Stimulated activated CD8-positive, alpha-beta memory T cell treated with anti-CD3 and anti-CD28 coated beads, Interleukin-4, amount 100 ng/mL, for 1 hour (primary cell): ENCODE results near the gene AP3M1.

Experiments
- DNase-seq, 2 donors: peaks; one replicate each; pipeline ENCODE4 v3.0.0-alpha.2; 2020; ENCODE audit warnings: low read depth in 2 of 2, low spot score in 1 of 2

Gene AP3M1

DNA sequence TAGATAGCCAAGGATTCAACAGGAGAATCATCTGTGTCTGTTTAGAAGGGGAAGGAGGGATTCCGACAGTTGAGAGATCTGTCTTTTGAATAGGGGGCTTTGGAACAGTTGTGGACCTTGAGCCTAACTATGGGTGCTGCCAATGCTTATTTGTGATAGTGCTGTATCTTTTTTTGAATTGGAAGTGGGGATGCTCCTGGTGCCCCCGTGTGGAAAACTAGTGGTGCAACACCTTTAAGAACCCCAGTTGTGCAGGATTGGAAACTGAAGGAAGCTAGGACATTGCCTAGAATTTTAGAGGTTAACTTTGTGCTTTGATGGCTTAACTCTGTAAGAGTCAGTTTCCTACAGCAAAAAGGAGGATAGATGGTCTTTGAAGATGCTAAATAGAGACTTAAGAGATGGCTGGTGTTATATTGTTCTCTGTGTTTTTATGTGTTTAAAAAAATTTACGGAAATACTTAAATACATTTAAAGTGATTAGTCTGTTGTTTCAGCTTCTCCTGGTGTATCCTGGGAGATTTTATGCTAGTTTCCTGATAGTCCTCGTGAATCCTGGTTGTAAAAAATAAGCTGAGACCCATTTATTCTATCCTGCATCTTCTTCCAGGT lies 69.3 kb downstream of the AP3M1 start:
- DNase-seq, result peak in 1 of 2 donors; percentile 13

DNA sequence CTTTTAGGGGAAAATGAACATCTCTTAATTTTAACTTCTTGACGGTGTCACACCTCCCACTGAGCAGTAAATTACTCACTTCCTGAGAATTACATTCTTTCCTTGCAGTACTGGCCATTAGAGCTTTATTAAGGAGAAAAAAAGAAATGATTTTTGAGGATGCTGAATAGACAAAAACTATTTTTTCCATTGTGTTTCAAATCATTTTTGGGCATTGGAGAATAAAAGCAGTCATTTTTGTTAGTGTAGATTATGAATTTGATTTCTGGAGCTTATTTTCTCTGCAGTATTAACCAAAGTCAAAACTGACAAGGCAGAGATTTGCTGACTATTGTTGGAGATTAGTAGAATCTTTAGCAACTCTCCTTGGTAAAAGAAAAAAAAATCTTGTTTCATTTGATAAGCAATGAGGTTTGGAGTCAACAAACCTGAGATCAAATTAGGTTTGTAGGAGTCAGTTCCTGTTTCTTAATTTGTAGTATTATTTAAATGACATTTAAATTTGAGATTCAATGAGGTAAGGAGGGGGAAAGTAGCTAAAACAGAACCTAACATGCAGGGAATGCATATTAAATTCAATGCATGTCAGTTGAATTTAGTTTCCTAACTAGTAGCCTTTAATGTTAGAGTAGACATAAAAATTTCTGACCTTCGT lies 70.6 kb downstream of the AP3M1 start:
- DNase-seq, result no peak

DNA sequence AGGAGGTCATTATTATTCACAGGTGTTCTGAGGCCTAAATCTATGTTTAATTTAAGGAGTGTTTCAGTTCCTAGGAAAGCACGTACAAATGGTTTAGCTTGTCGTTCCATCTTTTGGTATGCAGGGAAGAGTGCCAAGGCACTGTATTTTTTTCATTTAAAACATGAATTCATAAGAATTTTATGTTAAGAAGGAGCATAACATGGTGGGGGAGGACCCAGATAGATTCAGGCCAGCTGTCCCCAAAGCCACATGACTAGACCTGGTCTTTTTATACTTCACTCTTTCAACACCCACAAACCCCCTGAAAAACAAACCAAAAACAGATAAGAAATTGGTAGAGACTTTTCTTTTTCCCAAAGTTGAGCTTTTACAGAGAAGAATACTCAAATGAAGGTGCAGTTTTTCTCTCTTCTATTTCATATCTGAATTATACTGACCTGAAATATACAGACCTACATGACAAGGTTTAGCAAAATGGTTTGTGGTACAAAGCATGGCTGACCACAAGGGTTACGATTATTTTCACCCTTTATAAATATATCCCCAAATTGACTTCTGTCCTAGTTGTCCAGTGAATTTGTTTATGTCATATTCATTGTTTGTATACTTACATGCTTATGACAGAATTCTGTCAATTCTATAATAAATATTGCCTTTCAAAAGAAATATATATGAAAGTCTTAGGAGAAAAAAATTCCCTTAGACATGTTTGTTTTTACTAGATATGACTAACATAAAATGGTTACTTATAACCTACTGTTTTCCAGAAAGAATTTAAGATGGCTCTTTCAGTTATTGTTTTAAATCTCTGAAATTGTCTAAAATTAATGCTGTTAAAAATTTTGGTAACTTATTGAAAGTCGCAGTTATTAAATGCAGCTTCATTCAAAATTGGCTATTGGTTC lies 71.3 kb downstream of the AP3M1 start:
- DNase-seq, result no peak

DNA sequence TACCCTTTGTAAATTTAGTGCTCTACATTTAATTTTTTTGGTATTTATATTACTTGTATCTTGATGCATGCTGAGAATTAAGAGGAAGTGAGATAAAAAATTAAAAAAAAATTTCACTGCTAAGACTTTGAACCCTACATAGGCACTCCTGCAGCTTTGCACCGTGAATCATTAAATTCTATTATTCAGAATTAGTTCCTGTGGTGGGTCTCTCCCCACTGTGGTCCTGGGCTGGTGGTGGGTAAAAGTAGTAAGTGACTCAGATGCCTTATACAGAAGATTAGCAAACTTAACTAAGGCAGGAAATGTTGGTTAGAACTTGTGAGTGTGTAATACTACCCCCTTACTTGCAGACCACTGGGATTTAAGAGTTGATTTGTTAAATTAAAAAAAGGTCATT lies 72.6 kb downstream of the AP3M1 start:
- no peak for DNase-seq

DNA sequence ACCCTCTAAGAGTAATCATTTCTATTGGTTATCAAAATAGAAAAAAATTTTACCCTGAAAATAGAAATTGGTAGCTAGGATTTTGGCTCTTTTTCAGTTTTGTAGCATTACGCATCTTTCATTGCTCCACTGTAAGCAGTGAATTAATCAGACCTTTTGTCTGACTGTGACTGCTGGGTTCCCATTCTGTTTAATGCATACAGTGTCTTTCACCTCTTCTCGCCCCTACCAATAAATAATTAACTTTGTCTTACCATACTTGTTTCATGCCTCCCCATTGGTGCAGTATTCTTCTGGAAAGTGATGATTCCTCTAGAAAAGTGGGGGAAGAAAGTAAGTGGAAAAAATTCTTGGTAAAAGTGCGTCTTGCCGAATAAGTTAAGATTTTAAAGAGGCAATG lies 73.2 kb downstream of the AP3M1 start:
- DNase-seq, result no peak

DNA sequence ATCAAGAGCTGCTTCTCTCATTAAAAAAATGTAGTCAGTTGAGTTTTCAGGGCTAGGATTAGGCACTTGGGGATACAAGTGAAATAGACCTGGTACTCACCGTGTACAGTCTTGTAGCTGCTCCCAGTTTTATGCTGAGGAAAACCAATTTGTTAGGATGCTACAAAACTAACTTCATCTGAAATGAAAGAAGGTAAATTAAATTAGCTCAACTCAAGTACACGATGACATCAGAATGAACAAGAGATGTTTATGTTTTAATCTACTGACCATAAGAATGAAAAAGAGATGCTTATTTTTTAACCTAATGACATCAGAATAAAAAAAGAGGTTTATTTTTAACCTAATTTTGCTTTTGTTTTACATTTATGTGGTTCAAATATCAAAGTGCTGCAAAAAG lies 73.7 kb downstream of the AP3M1 start:
- DNase-seq, result no peak

DNA sequence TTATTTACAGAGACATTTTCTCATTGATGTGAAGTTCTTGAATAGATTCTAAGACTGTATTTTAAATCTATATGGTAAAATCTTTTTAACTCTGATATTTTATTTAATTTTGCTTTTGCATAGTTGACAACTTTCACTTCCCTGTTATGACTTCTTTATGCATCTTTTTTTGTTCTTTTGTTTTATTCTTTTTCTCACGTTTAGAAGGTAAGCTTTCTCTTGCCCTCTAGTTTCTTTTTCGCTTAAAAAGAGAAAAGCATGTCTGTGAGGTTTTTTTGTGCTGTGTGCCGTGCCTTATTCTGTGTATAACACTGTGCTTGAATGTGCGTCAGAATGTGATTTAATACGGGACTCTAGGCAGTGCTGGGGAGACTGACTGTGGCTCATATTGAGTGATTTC lies 74.7 kb downstream of the AP3M1 start:
- no peak for DNase-seq

DNA sequence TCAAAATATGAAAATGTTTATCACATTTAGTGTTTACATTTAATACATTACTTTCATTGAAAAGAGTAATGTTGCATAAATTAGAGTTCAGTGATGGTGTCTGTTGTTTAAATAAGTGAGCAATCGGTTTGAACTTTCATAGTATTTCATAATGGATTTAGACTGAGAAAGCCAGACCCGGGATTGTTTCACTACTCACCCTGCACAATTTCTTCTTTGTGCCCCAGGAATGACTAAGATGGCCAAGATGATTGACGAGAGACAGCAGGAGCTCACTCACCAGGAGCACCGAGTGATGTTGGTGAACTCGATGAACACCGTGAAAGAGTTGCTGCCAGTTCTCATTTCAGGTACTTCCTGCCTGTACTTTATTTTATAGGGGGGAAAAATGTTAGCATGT lies 78.1 kb downstream of the AP3M1 start:
- no peak for DNase-seq

DNA sequence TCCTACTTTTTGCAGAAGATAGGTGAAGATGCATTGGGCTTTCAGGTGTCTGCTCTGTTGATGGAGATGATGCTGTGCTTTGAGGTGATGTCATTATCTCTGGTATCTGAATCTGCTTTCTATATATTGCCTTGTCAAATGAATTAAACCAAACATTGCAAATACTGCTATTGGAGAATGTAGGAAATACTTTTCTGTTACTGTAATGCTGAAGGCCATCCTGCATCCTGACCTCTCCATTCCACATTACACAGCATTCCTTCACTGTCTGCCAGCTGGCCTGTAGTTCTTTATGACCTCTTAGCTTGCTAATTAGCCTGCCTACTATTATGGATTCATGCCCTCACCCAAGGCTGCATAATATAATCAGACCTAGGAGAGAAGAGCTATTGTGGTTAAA lies 79.5 kb downstream of the AP3M1 start:
- no peak for DNase-seq
